Measurements from ENCODE around the gene SPRR2B. TPM values are rescaled to one million over a fixed set of nuclear protein-coding genes. Genes with fewer than 3 reads are reported as not detected.
"Not testable (repeated sequence)": the region's sequence is repeated elsewhere in the genome, so short reads cannot be mapped to it uniquely, and the experiment has no call there.

Gene SPRR2B
- polyA plus RNA-seq (ENCODE audit: insufficient read length): not detected

DNA sequence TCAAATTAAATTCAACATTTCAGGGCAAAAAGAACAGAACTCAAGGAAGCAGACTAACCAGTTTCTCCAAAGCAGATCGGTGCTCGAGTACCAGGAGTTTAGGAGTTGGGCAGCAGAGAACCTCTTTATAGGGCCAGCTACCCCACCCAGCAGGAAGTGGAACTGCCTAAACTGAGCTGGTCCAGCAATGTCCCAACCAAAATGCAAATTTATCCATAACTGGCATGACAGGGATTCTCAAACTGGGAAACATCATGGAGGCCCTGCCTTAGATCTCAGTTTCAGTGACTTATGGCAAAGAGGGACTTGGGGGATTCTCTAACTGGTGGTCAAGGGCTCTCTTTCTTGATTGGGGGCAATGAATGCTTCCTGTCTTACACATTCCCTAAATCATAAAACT is at the start of gene SPRR2B:
SPRR2B (minus strand) TSS at position 101 of the 400 bp plus-strand sequence. CDS start 772 bp downstream, outside the sequence.
- DNase-seq (ENCODE audit: low read depth): no peak

- no peak for DNase-seq (ENCODE audit: low read depth)
These were observed 49.5 kb upstream of the SPRR2B start for GRCh38 chr1:153120945-153121344.

GRCh38 chr1:153119491-153119971 is 48.1 kb upstream of the SPRR2B start:
- DNase-seq (ENCODE audit: low read depth): no peak

- DNase-seq (ENCODE audit: low read depth): not testable (repeated sequence)
These were observed 43.9 kb upstream of the SPRR2B start for GRCh38 chr1:153115264-153115663.

DNA sequence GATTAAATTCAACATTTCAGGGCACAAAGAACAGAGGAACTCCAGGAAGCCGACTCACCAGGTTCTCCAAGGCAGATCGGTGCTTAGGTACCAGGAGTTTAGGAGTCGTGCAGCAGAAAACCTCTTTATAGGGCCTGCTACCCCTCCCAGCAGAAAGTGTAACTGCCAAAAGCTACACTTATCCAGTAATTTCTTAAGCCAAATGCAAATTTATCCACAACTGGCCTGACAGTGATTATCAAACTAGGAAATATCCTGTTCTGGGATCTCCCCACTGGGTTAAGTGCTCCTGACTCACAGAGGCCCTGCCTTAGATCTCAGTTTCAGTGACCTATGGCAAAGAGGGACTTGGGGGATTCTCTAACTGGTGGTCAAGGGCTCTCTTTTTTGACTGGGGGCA is 42.0 kb upstream of the SPRR2B start, which contains the start of gene SPRR2F:
SPRR2F (minus strand) TSS at position 101 of the 400 bp plus-strand sequence. CDS start 783 bp downstream, outside the sequence.
- no peak for DNase-seq (ENCODE audit: low read depth)

- DNase-seq (ENCODE audit: low read depth): not testable (repeated sequence)
These were observed 41.0 kb upstream of the SPRR2B start for GRCh38 chr1:153112454-153112853.

- no peak for DNase-seq (ENCODE audit: low read depth)
These were observed 28.8 kb upstream of the SPRR2B start for GRCh38 chr1:153100245-153100644.

GRCh38 chr1:153099461-153100045 is 28.1 kb upstream of the SPRR2B start:
- no peak for DNase-seq (ENCODE audit: low read depth)

DNA sequence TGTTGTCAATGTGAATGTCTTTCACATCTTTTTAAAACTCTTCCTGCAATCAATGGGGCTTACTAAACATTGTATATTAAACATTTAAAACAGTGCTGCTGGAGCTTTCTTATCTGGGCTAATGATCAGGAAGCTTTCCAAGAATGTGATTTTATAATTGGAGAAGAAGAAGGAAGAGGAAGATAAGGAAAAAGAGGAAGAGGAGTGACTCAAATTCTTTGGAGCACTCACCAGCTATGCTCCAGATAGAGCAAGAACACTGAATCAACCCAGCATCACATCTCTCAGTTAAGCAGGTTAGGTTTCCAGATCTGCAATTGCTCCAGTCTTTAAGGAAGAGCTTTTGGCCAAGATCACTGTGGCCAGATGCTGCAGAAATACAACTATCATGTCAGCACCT is 24.4 kb upstream of the SPRR2B start:
- no peak for DNase-seq (ENCODE audit: low read depth)

DNA sequence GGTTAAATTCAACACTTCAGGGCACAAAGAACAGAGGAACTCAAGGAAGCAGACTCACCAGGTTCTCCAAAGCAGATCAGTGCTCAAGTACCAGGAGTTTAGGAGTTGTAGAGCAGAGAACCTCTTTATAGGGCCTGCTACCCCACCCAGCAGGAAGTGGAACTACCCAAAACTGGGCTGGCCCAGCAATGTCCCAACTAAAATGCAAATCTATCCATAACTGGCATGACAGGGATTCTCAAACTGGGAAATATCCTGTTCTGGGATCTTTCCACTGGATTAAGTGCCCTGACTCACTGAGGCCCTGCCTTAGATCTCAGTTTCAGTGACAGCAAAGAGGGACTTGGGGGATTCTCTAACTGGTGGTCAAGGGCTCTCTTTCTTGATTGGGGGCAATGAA is 23.0 kb upstream of the SPRR2B start, which contains the start of gene SPRR2E:
SPRR2E (minus strand) TSS at position 101 of the 400 bp plus-strand sequence. CDS start 775 bp downstream, outside the sequence.
- DNase-seq (ENCODE audit: low read depth): no peak

DNA sequence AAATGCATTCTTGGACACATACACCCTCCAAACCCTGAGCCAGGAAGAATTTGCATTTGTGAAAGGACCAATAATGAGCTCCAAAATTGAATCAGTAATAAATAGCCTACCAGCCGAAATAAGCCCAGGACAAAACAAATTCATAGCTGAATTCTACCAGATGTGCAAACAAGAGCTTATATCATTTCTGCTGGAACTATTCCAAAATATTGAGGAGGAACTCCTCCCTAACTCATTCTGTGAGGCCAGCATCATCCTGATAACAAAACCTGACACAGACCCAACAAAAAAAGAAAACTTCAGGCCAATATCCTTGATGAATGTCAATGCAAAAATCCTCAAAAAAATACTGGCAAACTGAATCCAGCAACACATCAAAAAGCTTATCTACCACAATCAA is 16.2 kb upstream of the SPRR2B start:
- no peak for DNase-seq (ENCODE audit: low read depth)

DNA sequence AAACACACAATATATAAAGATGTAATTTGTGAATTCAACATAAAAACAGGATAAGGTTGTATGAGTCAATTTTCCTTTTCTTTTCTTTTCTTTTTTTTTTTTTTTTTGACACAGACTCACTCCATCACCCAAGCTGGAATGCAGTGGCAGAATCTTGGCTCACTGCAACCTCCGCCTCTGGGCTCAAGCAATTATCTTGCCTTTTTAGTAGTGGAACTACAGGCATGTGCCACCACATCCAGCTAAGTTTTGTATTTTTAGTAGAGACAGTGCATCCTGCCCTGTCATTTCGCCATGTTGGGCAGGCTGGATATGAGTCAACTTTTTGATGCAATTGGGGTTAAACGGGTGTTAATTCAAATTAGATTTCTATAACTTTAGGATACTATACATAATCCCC is 10.3 kb upstream of the SPRR2B start:
- DNase-seq (ENCODE audit: low read depth): no peak

- no peak for DNase-seq (ENCODE audit: low read depth)
These were observed 1.7 kb upstream of the SPRR2B start for GRCh38 chr1:153072806-153073726.

- no peak for DNase-seq (ENCODE audit: low read depth)
These were observed 1.2 kb downstream of the SPRR2B start for GRCh38 chr1:153070243-153070642.

DNA sequence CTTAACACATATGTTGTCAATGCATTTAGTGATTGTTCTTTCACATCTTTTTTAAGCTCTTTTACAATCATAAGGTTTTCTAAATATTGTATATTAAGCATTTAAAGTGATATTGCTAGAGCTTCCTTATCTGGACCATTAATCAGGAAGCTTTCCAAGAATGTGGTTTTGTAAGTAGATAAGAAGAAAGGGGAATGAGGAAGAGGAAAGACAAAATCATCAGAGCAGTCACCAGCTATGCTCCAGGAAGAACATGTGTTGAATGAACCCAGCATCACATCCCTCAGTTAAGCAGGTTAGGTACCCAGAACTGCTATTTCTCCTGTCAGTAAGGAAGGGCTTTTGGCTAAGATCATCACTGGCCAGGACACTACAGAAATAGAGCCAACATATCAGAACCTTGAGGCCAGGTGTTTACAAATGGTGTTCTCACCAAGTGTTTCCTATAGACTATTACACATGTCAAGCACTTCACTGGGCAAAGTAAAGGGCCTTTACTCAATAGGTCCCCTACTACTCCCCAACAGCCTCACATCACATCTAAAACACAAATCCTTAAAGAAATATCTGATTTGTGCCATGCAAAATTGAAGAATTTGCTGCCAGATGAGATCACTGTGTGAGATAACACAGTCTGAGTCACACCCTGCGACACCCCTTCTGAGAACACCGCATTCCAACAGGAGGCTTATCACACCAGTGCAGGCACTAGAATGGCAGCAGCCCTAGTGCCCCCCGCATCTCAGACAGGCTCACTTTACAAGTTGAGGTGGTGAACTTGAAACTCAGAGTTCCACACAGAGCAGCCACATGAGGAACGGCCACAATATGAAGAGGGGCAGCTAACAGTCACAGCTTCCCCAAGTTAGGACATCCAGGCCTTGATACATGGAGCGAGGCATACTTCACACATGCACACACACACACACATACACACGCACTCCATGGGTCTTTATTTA is 12.3 kb downstream of the SPRR2B start:
- no peak for DNase-seq (ENCODE audit: low read depth)

DNA sequence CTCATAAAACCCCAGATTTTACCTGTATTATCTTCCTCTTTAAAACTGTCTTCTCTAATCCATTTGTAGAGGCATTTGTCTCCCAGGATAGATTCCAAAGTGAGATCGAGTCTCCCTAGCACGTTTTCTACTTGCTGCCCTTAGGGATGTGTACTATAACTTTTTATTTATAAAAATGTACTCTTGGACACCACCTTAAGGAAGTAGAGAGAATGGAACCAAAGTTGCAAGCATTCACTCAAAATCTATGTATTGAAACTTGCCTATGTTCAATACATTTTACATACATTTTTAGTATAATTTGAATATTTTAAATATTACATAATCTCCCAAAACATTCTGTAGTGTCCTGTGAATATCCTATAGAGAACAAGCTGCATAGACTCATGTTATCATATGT is 13.3 kb downstream of the SPRR2B start:
- no peak for DNase-seq (ENCODE audit: low read depth)

GRCh38 chr1:153057375-153057774 is 14.0 kb downstream of the SPRR2B start, which contains the start of gene SPRR2A:
Gene SPRR2A, minus strand, starts transcription at chr1:153057512. Its CDS starts 777 bp downstream, at chr1:153056735.
- no peak for DNase-seq (ENCODE audit: low read depth)

DNA sequence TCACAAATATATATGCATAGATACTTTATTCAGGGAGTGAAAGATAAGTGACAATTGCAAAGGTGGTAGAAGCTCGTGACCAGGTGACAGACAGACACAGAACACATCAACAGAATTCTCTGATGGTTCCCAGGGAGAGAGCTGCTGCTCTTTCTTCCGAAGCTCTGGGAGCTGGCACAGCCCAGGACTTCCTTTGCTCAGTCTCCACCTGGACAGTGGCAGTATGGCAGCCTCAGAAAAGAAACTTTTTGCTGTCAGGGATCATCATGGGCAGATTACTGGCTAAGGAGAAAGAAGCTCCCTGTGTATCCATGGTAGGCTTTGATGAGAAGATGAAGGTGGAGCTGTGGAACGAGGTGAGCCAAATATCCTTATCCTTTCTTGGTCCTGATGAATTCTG is 15.3 kb downstream of the SPRR2B start:
- DNase-seq (ENCODE audit: low read depth): not testable (repeated sequence)

- DNase-seq (ENCODE audit: low read depth): no peak
These were observed 22.2 kb downstream of the SPRR2B start for GRCh38 chr1:153049211-153049610.

DNA sequence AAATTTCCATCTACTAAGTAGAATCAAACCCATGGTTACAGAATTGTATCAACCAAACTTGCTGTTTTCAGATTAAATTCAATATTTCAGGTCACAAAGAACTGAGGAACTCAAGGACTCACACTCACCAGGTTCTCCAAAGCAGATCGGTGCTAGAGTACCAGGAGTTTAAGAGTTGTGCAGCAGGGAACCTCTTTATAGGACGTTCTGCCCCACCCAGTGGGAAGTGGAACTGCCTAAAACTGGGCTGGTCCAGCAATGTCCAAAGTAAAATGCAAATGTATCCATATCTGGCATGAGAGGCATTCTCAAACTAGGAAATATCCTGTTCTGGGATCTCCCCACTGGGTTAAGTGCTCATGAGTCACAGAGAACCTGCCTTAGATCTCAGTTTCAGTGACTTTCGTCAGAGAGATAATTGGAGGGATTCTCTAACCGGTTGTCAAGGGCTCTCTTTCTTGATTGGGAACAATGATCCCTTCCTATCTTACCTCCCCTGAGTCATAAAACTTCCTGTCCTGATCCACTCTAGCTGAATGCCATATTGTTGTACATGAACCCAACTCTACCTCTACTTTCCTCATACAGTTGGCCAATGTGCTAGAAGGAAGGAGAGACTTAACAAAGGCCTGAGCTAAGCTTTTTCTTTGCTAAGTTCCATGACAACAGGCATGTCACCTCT is 30.3 kb downstream of the SPRR2B start, which contains the start of gene SPRR2D:
SPRR2D (minus strand) TSS at position 171 of the 682 bp plus-strand sequence. CDS start 774 bp downstream, outside the sequence.
- DNase-seq (ENCODE audit: low read depth): no peak

Data from forelimb muscle (tissue), 1 donor.